ENCODE measurements around the gene ATP5PB.

Gene ATP5PB

GRCh38 chr1:111446967-111447892 lies 2.0 kb upstream of the ATP5PB start:
- no peak for DNase-seq

- no peak for DNase-seq
These were observed 764 bp upstream of the ATP5PB start for GRCh38 chr1:111448482-111448917.

- no peak for DNase-seq
These were observed 396 bp downstream of the ATP5PB start for GRCh38 chr1:111449703-111450017.

- DNase-seq = no peak
These were observed 921 bp downstream of the ATP5PB start for GRCh38 chr1:111450185-111450584.

- DNase-seq = no peak
These were observed 3.3 kb downstream of the ATP5PB start for GRCh38 chr1:111452581-111452980.

- no peak for DNase-seq
These were observed 4.4 kb downstream of the ATP5PB start for GRCh38 chr1:111453706-111454105.

- no peak for DNase-seq
These were observed 5.8 kb downstream of the ATP5PB start for GRCh38 chr1:111454859-111455641.

GRCh38 chr1:111455642-111456031 lies 6.4 kb downstream of the ATP5PB start:
- no peak for DNase-seq

GRCh38 chr1:111461765-111462164 lies 12.5 kb downstream of the ATP5PB start:
- no peak for DNase-seq

- DNase-seq = no peak
These were observed 13.2 kb downstream of the ATP5PB start for GRCh38 chr1:111462370-111463028.

- DNase-seq = no peak
These were observed 13.9 kb downstream of the ATP5PB start for GRCh38 chr1:111463029-111463683.

GRCh38 chr1:111465754-111466153 lies 16.5 kb downstream of the ATP5PB start:
- no peak for DNase-seq

GRCh38 chr1:111466480-111466879 lies 17.2 kb downstream of the ATP5PB start:
- no peak for DNase-seq

GRCh38 chr1:111467865-111468716 lies 18.8 kb downstream of the ATP5PB start:
- DNase-seq = no peak

- DNase-seq = no peak
These were observed 19.4 kb downstream of the ATP5PB start for GRCh38 chr1:111468717-111469100.

- no peak for DNase-seq
These were observed 20.3 kb downstream of the ATP5PB start for GRCh38 chr1:111469539-111469938.

GRCh38 chr1:111470596-111470995 lies 21.3 kb downstream of the ATP5PB start:
- no peak for DNase-seq

- DNase-seq = peak; percentile 58
These were observed 21.7 kb downstream of the ATP5PB start for GRCh38 chr1:111471012-111471411.

- DNase-seq = no peak
These were observed 22.3 kb downstream of the ATP5PB start for GRCh38 chr1:111471538-111471937.

GRCh38 chr1:111474106-111474505 lies 24.8 kb downstream of the ATP5PB start:
- DNase-seq = no peak

GRCh38 chr1:111474521-111474920 lies 25.3 kb downstream of the ATP5PB start:
- DNase-seq = no peak

GRCh38 chr1:111475701-111476100 lies 26.4 kb downstream of the ATP5PB start:
- DNase-seq = no peak
